PC-9 (cell line): Measurements from ENCODE around the gene SH3PXD2A. TPM values are rescaled to one million over a fixed set of nuclear protein-coding genes. Genes with fewer than 3 reads are reported as not detected.
A peak's percentile ranks its signal among the peaks of the same experiment; 100 is the strongest.

Experiments used
- BruUV-seq: library from RNA; stranded (reverse); fragments of 400-500 nt; replicated peaks from 2 replicates; lab custom pipeline; 2021; lab: Mats Ljungman, UMichigan
- CTCF ChIA-PET: fragments of 300-600 bp; sonication (Branson Sonifier 250); formaldehyde crosslinking; loops from one replicate; lab custom pipeline; 2022; ENCODE audit warnings: antibody characterized with exemption; lab: Charles Lee
- POLR2A ChIA-PET: fragments of 300-600 bp; sonication (Branson Sonifier 250); formaldehyde crosslinking; loops from one replicate; lab custom pipeline; 2022; ENCODE audit warnings: antibody characterized with exemption; ENCODE audit not compliant: unreplicated experiment; lab: Charles Lee
- DNase-seq, 2 experiments: peaks; one replicate each; pipeline versions ENCODE4 v3.0.0 to v3.0.0-alpha.2; 2015 to 2022; ENCODE audit warnings: mixed read lengths in 1 of 2
- H2AFZ ChIP-seq: fragments of 200-600 bp; sonication (generic); 2 replicates; pipeline ENCODE4 v1.8.1; 2017; ENCODE audit warnings: antibody characterized with exemption
- H3F3A ChIP-seq: fragments of 200-600 bp; sonication (generic); 2 replicates; pipeline ENCODE4 v1.8.1; 2017; ENCODE audit warnings: antibody characterized with exemption, mild to moderate bottlenecking, low read depth; ENCODE audit not compliant: insufficient read depth
- H3K27ac ChIP-seq: fragments of 200-600 bp; sonication (generic); 2 replicates; pipeline ENCODE4 v1.6.1; 2016; ENCODE audit warnings: mixed run types
- H3K27me3 ChIP-seq: fragments of 200-600 bp; sonication (generic); 2 replicates; pipeline ENCODE4 v1.6.1; 2016; ENCODE audit warnings: low read depth, mixed run types; ENCODE audit not compliant: insufficient read depth
- H3K36me3 ChIP-seq: fragments of 200-600 bp; sonication (generic); 2 replicates; pipeline ENCODE4 v1.6.1; 2016; ENCODE audit warnings: low read depth, mixed run types
- H3K4me1 ChIP-seq: fragments of 200-600 bp; sonication (generic); replicated peaks from 2 replicates; pipeline ENCODE4 v1.6.1; 2016; ENCODE audit warnings: mixed run types; ENCODE audit not compliant: insufficient read depth
- H3K4me2 ChIP-seq: fragments of 200-600 bp; sonication (generic); 2 replicates; pipeline ENCODE4 v1.6.1; 2017; ENCODE audit warnings: mixed run types
- H3K4me3 ChIP-seq: fragments of 200-600 bp; sonication (generic); 2 replicates; pipeline ENCODE4 v1.6.1; 2016; ENCODE audit warnings: mixed run types
- H3K79me2 ChIP-seq: fragments of 200-600 bp; sonication (generic); 2 replicates; pipeline ENCODE4 v1.6.1; 2017; ENCODE audit warnings: low read depth, mixed run types
- H3K9me2 ChIP-seq: fragments of 200-600 bp; sonication (generic); 2 replicates; pipeline ENCODE4 v1.8.1; 2017; ENCODE audit warnings: mild to moderate bottlenecking; ENCODE audit not compliant: insufficient read depth
- H3K9me3 ChIP-seq: fragments of 200-600 bp; sonication (generic); 2 replicates; pipeline ENCODE4 v1.8.1; 2016; ENCODE audit warnings: low read depth; ENCODE audit not compliant: insufficient read depth
- H4K20me1 ChIP-seq: fragments of 200-600 bp; sonication (generic); 2 replicates; pipeline ENCODE4 v1.8.1; 2017; ENCODE audit not compliant: insufficient read depth
- CTCF ChIP-seq: fragments of 200-600 bp; sonication (generic); conservative IDR thresholded peaks from 2 replicates; pipeline ENCODE4 v1.6.1; 2017; ENCODE audit warnings: mixed run types, antibody characterized with exemption, mild to moderate bottlenecking, moderate library complexity
- EZH2 ChIP-seq: fragments of 200-600 bp; sonication (generic); IDR thresholded peaks from 2 replicates; pipeline ENCODE4 v1.8.0; 2017; ENCODE audit warnings: antibody characterized with exemption, low read depth
- intact Hi-C: fragments of 100-400 bp; cut with micrococcal nuclease; formaldehyde crosslinking; loops from one replicate; pipeline ENCODE4 v1.10.0; 2022; ENCODE audit not compliant: unreplicated experiment
- total RNA-seq: library from RNA; stranded (reverse); gene quantifications from 2 replicates; pipeline ENCODE4 v1.2.3, GENCODE V29; 2021

SH3PXD2A gene
- total RNA-seq, 1 experiment from 2014 or later = 12.5 TPM

- peaks cover 11% of the 10 kb centered on the region; the same call in 1 of the 2 replicates for H3K4me1 ChIP-seq
- H3K4me2 ChIP-seq = peak overlapping the region; percentile 87
- H3K4me3 ChIP-seq = no peak overlapping the region; the same call in 1 of the 2 replicates
- H3K9me3 ChIP-seq = no peaks in the 10 kb centered on the region
- TF ChIP-seq CTCF (no peak), EZH2 (no peak)
- no peak overlapping the region for H2AFZ ChIP-seq
- H3K79me2 ChIP-seq = no peaks in the 10 kb centered on the region
- BruUV-seq = no TSS peak
- H3K36me3 ChIP-seq = no peaks in the 10 kb centered on the region
- no peaks in the 10 kb centered on the region for H3F3A ChIP-seq
- intact Hi-C loops = loop anchor here (10.0 kb wide), 1 partner anchor 259 kb away; no protein-coding TSS in a partner anchor
- H3K9me2 ChIP-seq = no peaks in the 10 kb centered on the region
- H4K20me1 ChIP-seq = no peaks in the 10 kb centered on the region
- ChIA-PET POLR2A (interaction anchor here (0.6 kb wide), 1 partner anchor 400 kb away, joined by 5 read pairs; no protein-coding TSS in a partner anchor), CTCF (no interaction called here)
- no peak for DNase-seq
- H3K27ac ChIP-seq = no peak overlapping the region
- H3K27me3 ChIP-seq = no peaks in the 10 kb centered on the region
Observed at GRCh38 chr10:103853428-103854264, 1.7 kb downstream of the SH3PXD2A start.

GRCh38 chr10:103852856-103853255, 2.5 kb downstream of the SH3PXD2A start:
- H3K9me2 ChIP-seq = no peaks in the 10 kb centered on the region
- peaks cover 11% of the 10 kb centered on the region; the same call in 1 of the 2 replicates for H3K4me1 ChIP-seq
- TF ChIP-seq CTCF (no peak), EZH2 (no peak)
- H4K20me1 ChIP-seq = no peaks in the 10 kb centered on the region
- no peaks in the 10 kb centered on the region for H3F3A ChIP-seq
- H2AFZ ChIP-seq = no peak overlapping the region
- no peak overlapping the region; the same call in 1 of the 2 replicates for H3K4me2 ChIP-seq
- BruUV-seq = no TSS peak
- no peaks in the 10 kb centered on the region for H3K27me3 ChIP-seq
- CTCF ChIA-PET = no interaction called here
- H3K36me3 ChIP-seq = no peaks in the 10 kb centered on the region
- no peaks in the 10 kb centered on the region for H3K9me3 ChIP-seq
- POLR2A ChIA-PET = interaction anchor here (0.6 kb wide), 1 partner anchor 400 kb away, joined by 5 read pairs; no protein-coding TSS in a partner anchor
- no peaks in the 10 kb centered on the region for H3K79me2 ChIP-seq
- no peak overlapping the region for H3K27ac ChIP-seq
- intact Hi-C loops = loop anchor here (10.0 kb wide), 1 partner anchor 258 kb away; no protein-coding TSS in a partner anchor
- no peak for DNase-seq
- no peak overlapping the region for H3K4me3 ChIP-seq

- DNase-seq = no peak
- Histone ChIP-seq H3K4me3 (no peak overlapping the region), H3K9me3 (no peaks in the 10 kb centered on the region), H2AFZ (no peak overlapping the region), H3K9me2 (no peaks in the 10 kb centered on the region), H3K79me2 (no peaks in the 10 kb centered on the region), H3K4me1 (peaks cover 11% of the 10 kb centered on the region; the same call in 1 of the 2 replicates), H4K20me1 (no peaks in the 10 kb centered on the region), H3K36me3 (no peaks in the 10 kb centered on the region), H3K4me2 (no peak overlapping the region), H3F3A (no peaks in the 10 kb centered on the region), H3K27ac (no peak overlapping the region), H3K27me3 (no peaks in the 10 kb centered on the region)
- ChIA-PET CTCF (interaction anchor here (0.8 kb wide), 1 partner anchor 71 kb away, joined by 3 read pairs; no protein-coding TSS in a partner anchor), POLR2A (no interaction called here)
- intact Hi-C loops = loop anchor here (10.0 kb wide), 1 partner anchor 257 kb away; no protein-coding TSS in a partner anchor
- BruUV-seq = no TSS peak
- TF ChIP-seq CTCF = no peak
- no peak for TF ChIP-seq EZH2
Observed at GRCh38 chr10:103852189-103852711, 3.1 kb downstream of the SH3PXD2A start.
